PC-9 (cell line): ENCODE data around the gene DSCAML1. TPM values are rescaled to one million over a fixed set of nuclear protein-coding genes. Genes with fewer than 3 reads are reported as not detected.

Source experiments
- BruUV-seq: library from RNA; stranded (reverse); fragments of 400-500 nt; replicated peaks from 2 replicates; lab custom pipeline; 2021; lab: Mats Ljungman, UMichigan
- CTCF ChIA-PET: fragments of 300-600 bp; sonication (Branson Sonifier 250); formaldehyde crosslinking; loops from one replicate; lab custom pipeline; 2022; ENCODE audit warnings: antibody characterized with exemption; lab: Charles Lee
- POLR2A ChIA-PET: fragments of 300-600 bp; sonication (Branson Sonifier 250); formaldehyde crosslinking; loops from one replicate; lab custom pipeline; 2022; ENCODE audit warnings: antibody characterized with exemption; ENCODE audit not compliant: unreplicated experiment; lab: Charles Lee
- DNase-seq, 2 experiments: peaks; one replicate each; pipeline versions ENCODE4 v3.0.0 to v3.0.0-alpha.2; 2015 to 2022; ENCODE audit warnings: mixed read lengths in 1 of 2
- H2AFZ ChIP-seq: fragments of 200-600 bp; sonication (generic); 2 replicates; pipeline ENCODE4 v1.8.1; 2017; ENCODE audit warnings: antibody characterized with exemption
- H3F3A ChIP-seq: fragments of 200-600 bp; sonication (generic); 2 replicates; pipeline ENCODE4 v1.8.1; 2017; ENCODE audit warnings: antibody characterized with exemption, mild to moderate bottlenecking, low read depth; ENCODE audit not compliant: insufficient read depth
- H3K27ac ChIP-seq: fragments of 200-600 bp; sonication (generic); 2 replicates; pipeline ENCODE4 v1.6.1; 2016; ENCODE audit warnings: mixed run types
- H3K27me3 ChIP-seq: fragments of 200-600 bp; sonication (generic); 2 replicates; pipeline ENCODE4 v1.6.1; 2016; ENCODE audit warnings: low read depth, mixed run types; ENCODE audit not compliant: insufficient read depth
- H3K36me3 ChIP-seq: fragments of 200-600 bp; sonication (generic); 2 replicates; pipeline ENCODE4 v1.6.1; 2016; ENCODE audit warnings: low read depth, mixed run types
- H3K4me1 ChIP-seq: fragments of 200-600 bp; sonication (generic); replicated peaks from 2 replicates; pipeline ENCODE4 v1.6.1; 2016; ENCODE audit warnings: mixed run types; ENCODE audit not compliant: insufficient read depth
- H3K4me2 ChIP-seq: fragments of 200-600 bp; sonication (generic); 2 replicates; pipeline ENCODE4 v1.6.1; 2017; ENCODE audit warnings: mixed run types
- H3K4me3 ChIP-seq: fragments of 200-600 bp; sonication (generic); 2 replicates; pipeline ENCODE4 v1.6.1; 2016; ENCODE audit warnings: mixed run types
- H3K79me2 ChIP-seq: fragments of 200-600 bp; sonication (generic); 2 replicates; pipeline ENCODE4 v1.6.1; 2017; ENCODE audit warnings: low read depth, mixed run types
- H3K9me2 ChIP-seq: fragments of 200-600 bp; sonication (generic); 2 replicates; pipeline ENCODE4 v1.8.1; 2017; ENCODE audit warnings: mild to moderate bottlenecking; ENCODE audit not compliant: insufficient read depth
- H3K9me3 ChIP-seq: fragments of 200-600 bp; sonication (generic); 2 replicates; pipeline ENCODE4 v1.8.1; 2016; ENCODE audit warnings: low read depth; ENCODE audit not compliant: insufficient read depth
- H4K20me1 ChIP-seq: fragments of 200-600 bp; sonication (generic); 2 replicates; pipeline ENCODE4 v1.8.1; 2017; ENCODE audit not compliant: insufficient read depth
- CTCF ChIP-seq: fragments of 200-600 bp; sonication (generic); conservative IDR thresholded peaks from 2 replicates; pipeline ENCODE4 v1.6.1; 2017; ENCODE audit warnings: mixed run types, antibody characterized with exemption, mild to moderate bottlenecking, moderate library complexity
- EZH2 ChIP-seq: fragments of 200-600 bp; sonication (generic); IDR thresholded peaks from 2 replicates; pipeline ENCODE4 v1.8.0; 2017; ENCODE audit warnings: antibody characterized with exemption, low read depth
- intact Hi-C: fragments of 100-400 bp; cut with micrococcal nuclease; formaldehyde crosslinking; loops from one replicate; pipeline ENCODE4 v1.10.0; 2022; ENCODE audit not compliant: unreplicated experiment
- total RNA-seq: library from RNA; stranded (reverse); gene quantifications from 2 replicates; pipeline ENCODE4 v1.2.3, GENCODE V29; 2021

DSCAML1 gene
- total RNA-seq, 1 experiment from 2014 or later = not detected

DNA sequence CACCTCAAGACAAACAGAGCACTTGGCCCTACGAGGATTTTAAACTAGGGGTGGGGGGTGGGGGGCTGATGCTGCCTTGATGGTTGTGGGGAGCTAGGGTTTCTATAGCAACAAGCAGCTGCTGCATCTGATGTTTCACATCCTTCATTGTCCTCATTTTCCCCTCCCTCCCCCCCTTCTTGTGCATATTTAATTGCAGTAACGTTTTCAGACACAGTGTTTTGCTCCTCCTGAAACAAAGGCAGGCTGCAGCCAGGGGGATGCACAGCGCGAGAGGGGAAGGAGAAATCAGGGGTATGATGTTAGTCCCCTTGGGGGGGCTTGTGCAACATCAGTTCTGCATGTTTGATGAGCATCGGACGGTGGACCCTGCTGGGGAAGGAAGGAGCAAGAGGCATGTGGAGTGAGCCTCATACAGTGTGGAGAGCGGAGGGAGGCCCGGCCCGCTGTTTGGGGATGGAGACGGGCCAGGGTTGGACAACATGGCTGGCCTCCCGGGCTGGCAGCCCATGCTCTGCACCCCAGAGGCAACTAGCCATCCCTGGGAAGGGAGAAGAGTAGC lies 261.1 kb downstream of the DSCAML1 start:
- TF ChIP-seq CTCF (no peak), EZH2 (no peak)
- Histone ChIP-seq H3K27ac (no peak overlapping the region), H3K4me1 (no peaks in the 10 kb centered on the region), H3K4me2 (no peak overlapping the region), H3K36me3 (no peaks in the 10 kb centered on the region), H2AFZ (no peak overlapping the region), H3K27me3 (peaks cover 97% of the 10 kb centered on the region), H3K9me2 (no peaks in the 10 kb centered on the region), H3K4me3 (no peak overlapping the region), H3K9me3 (no peaks in the 10 kb centered on the region), H3K79me2 (no peaks in the 10 kb centered on the region), H4K20me1 (no peaks in the 10 kb centered on the region), H3F3A (no peaks in the 10 kb centered on the region)
- ChIA-PET CTCF (interaction anchor here (0.5 kb wide), 1 partner anchor 111 kb away, joined by 8 read pairs; no protein-coding TSS in a partner anchor), POLR2A (no interaction called here)
- intact Hi-C loops = no loop called here
- no TSS peak for BruUV-seq
- no peak for DNase-seq

DNA sequence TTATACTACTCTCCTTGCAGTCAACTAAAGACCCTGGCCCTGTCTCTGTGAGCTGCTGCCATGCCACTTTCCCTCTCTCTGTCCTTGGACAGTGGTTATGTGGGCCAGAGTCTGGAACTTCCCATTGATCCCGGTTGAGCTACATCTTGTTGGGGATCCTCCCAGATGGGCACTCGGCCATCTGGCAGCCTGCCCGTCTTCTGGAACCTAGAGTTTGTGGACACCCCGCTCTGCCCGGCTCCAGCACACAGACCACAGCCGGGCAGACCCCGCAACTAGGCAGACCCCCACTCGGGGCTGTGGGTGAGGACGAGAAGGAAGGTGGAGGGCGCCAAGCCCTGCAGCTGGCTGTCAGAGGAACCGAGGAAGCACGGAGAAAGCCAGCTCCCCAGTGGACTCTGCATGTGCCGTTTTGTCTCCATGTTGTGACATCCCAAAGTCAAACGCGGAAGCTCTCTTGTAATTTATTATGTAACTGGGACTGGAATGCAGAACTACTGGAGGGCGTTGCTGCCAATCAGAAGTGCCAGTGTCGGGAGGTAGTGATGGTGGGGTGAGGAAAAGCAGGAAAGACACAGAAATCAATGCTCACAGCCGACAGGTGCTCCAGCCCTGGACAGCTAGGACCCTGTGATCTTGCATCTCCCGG lies 261.7 kb downstream of the DSCAML1 start:
- TF ChIP-seq CTCF (no peak), EZH2 (no peak)
- CTCF ChIA-PET = no interaction called here
- no peaks in the 10 kb centered on the region for H3K9me3 ChIP-seq
- POLR2A ChIA-PET = no interaction called here
- DNase-seq = no peak
- no peak overlapping the region for H3K4me2 ChIP-seq
- no peaks in the 10 kb centered on the region for H3K36me3 ChIP-seq
- no peaks in the 10 kb centered on the region for H3F3A ChIP-seq
- intact Hi-C loops = no loop called here
- no peaks in the 10 kb centered on the region for H3K9me2 ChIP-seq
- no peak overlapping the region for H3K27ac ChIP-seq
- no peaks in the 10 kb centered on the region for H4K20me1 ChIP-seq
- H3K79me2 ChIP-seq = no peaks in the 10 kb centered on the region
- peaks cover 97% of the 10 kb centered on the region for H3K27me3 ChIP-seq
- no peak overlapping the region for H2AFZ ChIP-seq
- no TSS peak for BruUV-seq
- no peaks in the 10 kb centered on the region for H3K4me1 ChIP-seq
- no peak overlapping the region for H3K4me3 ChIP-seq

- no TSS peak for BruUV-seq
- DNase-seq = no peak
- no peaks in the 10 kb centered on the region for H3K9me2 ChIP-seq
- intact Hi-C loops = no loop called here
- no peaks in the 10 kb centered on the region for H3K9me3 ChIP-seq
- no peaks in the 10 kb centered on the region; the same call in 1 of the 2 replicates for H4K20me1 ChIP-seq
- POLR2A ChIA-PET = no interaction called here
- H3K36me3 ChIP-seq = no peaks in the 10 kb centered on the region
- H3K4me2 ChIP-seq = no peak overlapping the region
- CTCF ChIA-PET = no interaction called here
- no peak overlapping the region for H3K27ac ChIP-seq
- no peak overlapping the region for H3K4me3 ChIP-seq
- no peak for TF ChIP-seq CTCF
- TF ChIP-seq EZH2 = no peak
- H3K79me2 ChIP-seq = no peaks in the 10 kb centered on the region
- no peak overlapping the region for H2AFZ ChIP-seq
- no peaks in the 10 kb centered on the region for H3F3A ChIP-seq
- H3K27me3 ChIP-seq = peaks cover 97% of the 10 kb centered on the region
- H3K4me1 ChIP-seq = no peaks in the 10 kb centered on the region
Observed at GRCh38 chr11:117532568-117532967, 264.4 kb downstream of the DSCAML1 start.
